Raji (cell line): ENCODE measurements around the gene NOTCH2.

Experiments
- POLR2A ChIP-seq: IDR thresholded peaks from 2 replicates; pipeline ENCODE4 v1.6.1; 2011; ENCODE audit warnings: low read depth, low read length, control low read depth; ENCODE audit not compliant: insufficient read depth

Gene NOTCH2

DNA sequence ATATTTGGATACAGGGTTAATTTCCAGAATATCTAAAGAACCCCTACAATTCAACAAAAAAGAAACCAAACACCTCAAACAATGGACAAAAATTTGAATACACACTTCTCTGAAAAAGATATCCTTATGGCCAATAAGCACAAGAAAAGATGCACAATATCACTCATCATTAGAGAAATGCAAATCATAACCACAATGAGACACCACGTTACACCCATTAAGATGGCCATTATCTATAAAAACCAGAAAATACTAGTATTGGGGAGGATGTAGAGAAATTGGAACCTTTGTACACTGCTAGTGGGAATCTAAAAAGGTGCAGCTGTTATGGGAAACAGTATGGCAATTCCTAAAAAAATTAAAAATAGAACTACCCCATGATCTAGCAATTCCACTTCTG lies 178.1 kb downstream of the NOTCH2 start:
- no peak for TF ChIP-seq POLR2A

DNA sequence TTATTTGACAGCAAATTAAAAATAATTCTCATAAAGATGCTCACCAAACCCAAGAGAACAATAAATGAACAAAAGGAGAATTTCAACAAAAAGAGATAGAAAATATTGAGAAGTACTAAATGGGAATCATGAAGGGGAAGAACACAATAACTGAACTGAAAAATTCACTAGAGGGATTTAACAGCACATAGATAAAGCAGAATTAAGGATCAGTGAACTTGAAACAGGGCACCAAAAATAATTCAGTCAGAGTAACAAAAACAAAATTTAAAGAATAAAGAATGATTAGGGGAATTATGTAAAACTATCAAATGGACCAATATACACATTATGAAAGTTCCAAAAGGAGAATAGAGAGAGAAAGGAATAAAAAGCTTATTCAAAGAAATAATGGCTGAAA lies 181.0 kb downstream of the NOTCH2 start:
- TF ChIP-seq POLR2A: no peak

DNA sequence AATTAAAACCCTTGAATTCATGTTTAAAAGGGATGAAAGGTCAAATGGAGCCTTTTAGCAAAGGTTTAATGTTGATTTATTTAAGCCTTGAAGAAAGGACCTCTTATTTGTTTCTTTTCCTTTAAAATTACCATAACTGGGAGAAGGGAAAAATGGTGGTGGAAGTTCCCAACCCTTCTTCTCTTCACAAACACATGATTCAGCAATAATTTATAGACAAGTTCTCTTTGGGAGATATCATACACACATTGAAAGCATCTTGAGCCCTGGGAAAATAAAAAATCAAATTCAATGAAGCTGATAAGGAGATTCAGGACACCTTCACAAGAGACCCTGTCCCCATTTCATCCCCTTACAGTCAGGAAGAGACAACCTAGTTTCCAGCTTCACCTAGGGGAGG lies 182.0 kb downstream of the NOTCH2 start:
- no peak for TF ChIP-seq POLR2A

DNA sequence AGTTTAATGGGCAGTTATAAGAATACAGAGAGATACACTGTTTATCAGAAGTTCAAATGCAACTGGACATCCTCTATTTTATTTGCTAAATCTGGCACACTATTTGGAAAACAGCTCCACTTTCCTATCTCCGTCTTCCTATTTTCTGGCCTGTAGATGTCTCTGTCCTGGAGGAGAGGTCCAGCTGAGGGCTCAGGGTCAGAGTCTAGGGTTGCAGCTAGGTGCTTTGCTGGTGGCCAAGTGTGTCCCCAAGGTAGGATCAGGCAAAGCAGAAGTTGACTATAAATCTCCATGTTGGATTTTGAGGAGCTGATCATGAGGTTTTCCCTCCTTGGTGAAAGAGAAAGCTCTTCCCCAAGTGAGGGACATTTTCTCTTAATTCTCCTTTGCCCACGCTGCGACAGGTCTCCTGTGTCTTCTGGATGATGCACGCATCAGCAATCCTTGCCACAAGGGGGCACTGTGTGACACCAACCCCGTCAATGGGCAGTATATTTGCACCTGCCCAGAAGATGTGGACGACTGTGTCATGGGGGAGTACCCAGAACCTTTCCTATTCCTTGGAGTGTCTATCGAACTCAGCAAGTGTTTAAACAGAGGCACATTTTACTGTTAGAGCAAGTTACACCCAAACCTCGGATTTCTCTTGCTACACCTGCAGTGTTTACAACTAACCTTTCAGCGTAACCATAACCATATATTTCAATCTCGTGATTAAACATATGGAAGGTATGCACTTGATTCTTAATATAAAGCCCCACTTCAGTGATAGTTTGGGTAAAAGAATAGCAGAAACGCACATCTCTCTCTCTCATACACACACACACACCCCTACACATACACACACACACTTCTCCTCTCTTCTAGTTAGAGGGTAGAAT lies 183.3 kb downstream of the NOTCH2 start:
- no peak for TF ChIP-seq POLR2A

DNA sequence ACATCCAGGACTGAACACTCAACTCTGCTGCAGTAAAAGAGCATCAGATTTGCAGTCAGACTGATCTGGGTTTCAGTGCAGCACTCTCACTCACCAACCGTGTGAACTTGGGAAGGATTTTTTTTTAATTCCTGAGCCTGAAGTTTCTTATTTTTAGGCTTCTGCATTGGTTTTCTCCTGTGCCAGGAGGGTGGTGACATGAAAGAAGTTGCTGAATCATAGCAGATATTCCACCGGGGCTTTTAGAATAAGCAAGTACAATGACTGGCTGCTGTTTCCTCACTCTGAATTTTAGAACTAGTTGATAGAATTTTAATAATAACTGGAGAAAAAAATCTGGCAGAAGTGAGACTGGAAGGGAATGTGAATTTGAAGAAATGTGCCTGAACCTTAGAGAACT lies 184.8 kb downstream of the NOTCH2 start:
- no peak for TF ChIP-seq POLR2A

DNA sequence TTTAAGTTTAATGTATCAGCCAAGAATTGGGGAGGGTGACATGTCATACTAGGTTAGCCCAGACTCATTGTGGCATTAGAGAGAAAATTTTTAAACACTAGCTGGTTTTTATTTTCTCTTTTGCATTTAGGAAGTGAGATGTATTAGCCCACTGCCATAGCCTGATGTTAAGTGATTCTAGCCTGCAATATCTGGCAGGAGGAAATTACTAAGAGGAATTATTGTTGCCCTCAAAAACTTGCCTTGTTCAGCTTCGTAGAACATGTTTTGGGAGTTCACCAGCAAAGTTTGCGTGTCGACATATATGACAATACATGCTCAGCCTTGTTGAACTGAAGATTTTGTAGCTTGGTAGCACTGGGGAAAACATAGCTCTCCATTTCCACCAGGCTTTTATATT lies 185.6 kb downstream of the NOTCH2 start:
- no peak for TF ChIP-seq POLR2A

DNA sequence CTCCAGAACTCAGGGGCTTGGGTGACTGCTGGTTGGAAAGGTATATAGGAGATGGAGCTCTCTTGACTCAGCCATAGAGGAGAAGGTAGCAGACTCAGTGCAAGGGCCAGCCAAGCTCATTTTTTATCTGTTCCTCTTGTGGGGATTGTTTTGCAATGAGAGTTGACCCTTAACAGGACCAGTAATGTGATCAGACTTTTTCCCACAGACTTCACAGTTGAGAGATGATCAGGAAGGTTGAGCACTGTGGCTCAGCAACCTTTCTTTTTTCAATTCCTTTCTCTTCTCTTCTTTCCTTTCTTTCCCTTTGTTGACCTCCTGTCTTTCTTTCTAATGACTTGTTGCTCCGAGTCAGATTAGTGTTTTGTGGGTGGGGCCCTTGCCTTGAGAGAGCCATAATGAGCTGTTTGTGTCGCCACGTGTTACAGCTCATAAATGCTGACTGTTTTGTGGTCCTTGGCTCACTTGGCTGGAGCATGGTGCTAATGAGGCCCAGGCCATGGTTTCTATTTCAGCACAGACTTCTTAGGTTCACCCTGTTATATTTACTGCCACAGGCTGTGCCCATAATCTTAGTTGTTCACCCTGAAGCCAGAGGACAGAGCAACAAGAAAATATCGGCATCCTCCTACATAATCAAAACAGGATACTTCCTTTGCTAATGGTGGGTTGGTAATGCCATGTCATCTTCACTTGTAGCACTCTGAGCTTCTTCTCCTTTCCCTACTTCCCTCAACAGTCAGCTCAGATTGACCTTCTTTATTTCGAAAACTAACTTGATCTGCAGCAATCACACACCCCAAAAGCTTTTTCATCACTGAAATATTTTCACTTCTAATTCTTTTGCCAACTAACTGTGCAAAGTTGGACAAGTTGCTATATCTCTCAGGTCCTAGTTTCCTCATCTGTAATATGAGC lies 187.1 kb downstream of the NOTCH2 start:
- TF ChIP-seq POLR2A: no peak

DNA sequence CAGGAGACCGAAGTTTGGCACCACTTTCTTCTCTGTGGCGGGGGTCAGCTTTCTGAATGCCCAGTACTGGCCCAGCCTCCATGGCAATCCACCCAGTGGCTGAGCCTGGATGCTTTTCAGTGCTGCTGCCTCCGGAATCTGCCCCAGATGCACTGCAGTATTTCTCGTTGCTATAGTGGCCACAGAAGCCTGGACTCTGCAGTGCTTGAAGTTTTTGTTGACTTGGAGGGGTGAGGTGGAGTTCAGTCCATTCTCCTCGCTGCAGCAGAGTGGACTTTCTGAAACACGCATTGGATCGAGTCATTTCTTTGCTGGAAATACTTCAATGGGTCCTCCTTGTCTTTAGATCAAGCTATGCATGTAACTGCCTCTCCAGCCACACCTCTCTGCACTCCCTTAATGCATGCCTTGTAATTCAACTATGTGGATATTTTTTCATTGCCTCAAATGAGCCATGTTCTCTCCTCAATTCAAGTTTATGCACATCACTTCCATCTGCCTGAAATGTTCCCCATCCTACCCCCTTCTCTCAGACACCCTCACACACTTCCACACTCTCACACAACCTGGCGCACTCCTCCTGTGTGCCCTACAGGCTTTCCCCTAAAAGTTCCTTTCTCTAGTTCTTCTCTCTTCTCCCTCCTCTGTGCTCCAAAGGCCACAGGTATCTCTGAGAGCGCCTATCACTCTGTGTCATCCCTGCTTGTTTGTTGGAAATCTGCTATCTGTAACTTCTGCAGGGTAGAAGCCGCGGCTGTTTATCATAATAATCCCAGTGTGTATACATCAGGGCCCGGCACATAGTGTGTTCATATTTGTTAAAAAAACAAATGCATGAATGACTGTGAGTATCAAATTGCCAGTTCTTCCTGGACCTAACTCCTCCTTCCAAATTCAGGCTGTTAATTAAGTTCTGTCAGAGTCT lies 189.7 kb downstream of the NOTCH2 start:
- no peak for TF ChIP-seq POLR2A

DNA sequence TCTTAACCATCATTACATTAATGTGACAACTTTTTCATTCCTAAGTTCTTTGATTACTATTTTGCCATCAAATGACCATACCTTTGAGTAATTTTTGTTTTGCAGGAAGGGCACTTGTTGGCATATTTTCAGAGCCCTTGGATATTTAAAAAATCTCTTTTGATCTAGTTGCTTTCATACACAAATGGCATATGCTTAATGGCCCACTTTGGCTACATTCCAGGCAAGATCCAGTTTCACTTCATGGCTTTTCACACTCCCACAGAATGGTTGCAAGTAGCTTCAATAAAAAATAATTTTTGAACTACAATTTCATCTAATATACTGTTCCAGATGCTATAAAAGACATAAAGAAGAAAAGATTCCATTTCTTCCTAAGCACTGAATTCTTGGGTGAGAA lies 191.3 kb downstream of the NOTCH2 start:
- TF ChIP-seq POLR2A: no peak

DNA sequence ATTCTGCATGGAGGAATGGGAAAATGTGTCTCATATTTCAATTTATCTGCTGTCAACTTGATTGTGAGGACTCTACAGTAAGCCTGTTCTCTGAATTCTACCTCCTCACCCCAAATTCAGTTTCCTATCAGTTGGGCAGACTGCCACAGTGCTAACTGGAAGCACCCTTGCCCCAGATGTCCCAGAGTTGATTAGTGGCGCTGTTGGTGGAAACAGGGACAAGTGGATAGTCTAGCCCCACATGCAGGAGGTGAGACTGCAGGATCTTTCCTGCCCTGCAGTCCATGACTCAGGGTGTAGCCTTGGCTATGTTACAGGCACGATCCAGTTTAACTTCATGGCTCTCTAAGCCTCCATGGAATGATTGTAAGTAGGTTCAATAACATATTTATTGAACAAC lies 195.3 kb downstream of the NOTCH2 start:
- TF ChIP-seq POLR2A: no peak

DNA sequence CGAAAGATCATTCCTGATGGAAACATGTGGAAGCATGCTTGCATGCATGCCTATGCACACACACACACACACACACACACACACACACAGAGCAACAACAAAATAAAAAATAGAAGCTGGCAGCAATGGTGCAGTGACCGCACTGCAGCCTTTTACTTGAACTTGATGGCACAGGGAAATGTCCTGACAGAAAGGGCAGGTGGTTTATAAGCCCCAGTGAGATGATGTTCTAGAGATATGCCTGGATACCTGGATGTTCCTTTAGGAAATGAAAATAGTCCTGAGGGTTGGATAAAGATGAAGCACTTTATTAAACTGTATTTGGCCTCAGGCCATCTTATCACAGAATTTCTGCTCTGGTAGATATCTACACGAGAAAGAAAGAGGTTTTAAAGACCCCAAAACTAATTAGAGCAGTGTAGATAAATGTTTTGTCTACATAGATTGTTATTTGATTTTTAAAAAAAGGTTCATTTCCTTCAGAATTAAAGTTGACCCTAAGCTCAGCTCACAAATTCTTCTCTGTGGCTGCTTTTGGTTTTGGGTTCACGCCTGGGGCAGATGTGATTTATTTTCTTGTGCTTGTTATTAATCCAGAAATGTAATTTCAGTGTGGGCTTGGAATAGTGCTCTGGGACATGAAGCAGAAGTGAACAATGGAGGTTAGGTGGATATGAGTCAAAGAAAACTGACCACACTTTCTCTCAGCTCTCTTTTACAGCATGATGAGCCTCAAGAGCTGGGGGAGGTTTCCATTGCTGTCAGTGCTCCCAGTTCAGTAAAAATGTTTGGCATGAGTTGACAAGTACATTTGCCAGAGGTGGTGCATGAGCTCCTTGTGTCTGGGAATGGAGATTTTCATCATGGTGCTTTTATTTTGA lies 196.1 kb downstream of the NOTCH2 start:
- TF ChIP-seq POLR2A: no peak

DNA sequence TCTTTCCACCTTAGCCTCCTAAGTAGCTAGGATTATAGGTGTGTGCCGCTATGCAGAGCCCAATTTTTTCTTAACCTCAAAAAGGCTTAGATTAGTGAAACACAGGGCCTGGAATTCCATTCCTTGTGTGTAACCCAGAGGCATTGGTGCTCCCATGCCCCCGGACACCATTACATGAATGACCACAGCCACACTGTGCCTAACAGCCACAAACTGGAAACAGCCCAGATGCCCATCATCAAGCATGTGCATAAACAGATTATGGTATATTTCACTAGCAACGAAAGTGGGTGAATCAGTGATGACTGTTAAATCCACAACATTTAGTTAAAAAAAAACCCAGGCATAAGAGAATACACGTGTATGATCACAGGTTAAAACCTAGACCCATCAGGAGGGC lies 197.6 kb downstream of the NOTCH2 start:
- TF ChIP-seq POLR2A: no peak

DNA sequence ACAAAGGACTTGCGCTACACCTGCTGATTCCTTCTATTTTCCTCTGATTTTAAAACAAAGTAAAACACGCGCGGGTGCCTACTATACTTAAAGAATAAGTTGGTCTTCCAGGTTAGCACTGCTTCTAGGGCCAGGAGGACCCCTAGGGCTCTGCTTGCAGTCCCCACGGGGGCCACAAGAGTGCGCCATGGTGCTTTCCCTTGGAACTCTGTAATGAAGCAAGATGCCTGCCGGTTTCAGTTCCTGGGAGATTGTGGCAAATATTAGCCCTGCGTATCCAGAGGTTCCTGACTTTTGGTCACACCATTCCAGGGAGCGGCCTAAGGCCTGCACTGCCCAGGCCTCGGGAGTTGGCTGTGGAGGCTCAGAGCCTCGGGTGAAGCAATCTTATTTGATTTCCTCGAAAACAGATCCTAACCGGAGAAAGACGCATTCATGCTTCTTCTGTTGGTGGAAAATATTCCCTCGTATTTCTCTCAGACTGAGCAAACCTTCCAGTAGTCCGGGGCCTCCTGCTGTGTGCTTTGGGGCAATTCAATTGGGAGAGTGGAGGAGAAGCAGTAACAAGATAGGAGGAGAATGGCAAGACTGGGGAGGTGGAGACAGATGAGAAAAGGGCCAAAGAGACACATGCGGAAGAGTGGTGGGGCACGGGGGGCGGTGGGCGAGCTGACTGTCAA lies 198.4 kb downstream of the NOTCH2 start:
- no peak for TF ChIP-seq POLR2A
